DMS153 (cell line): ENCODE data around the gene LAMA2.

Source experiments
- DNase-seq: peaks from one replicate; lab custom pipeline; 2025; lab: John Stamatoyannopoulos, UW

The LAMA2 gene

DNA sequence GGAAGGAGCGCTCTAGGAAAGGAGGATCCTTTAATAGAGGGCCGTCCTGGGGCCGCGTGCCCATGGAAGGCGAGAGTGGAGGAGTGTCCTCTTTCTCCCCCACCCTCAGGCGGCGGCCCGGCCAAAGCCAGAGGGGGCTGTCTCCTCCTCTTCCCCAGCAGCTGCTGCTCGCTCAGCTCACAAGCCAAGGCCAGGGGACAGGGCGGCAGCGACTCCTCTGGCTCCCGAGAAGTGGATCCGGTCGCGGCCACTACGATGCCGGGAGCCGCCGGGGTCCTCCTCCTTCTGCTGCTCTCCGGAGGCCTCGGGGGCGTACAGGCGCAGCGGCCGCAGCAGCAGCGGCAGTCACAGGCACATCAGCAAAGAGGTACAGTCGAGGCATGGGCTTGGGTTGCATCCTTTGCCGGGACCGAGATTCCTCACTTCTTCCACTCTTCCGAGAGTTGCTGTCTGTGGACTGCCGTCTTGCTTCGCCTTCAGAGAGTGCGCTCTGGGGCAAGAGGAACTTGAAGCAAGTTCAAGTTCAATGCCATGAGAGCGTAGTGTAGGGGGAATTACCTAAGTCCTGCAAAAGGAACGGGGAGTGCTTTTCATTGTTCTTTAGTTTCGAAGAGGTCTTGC lies at the start of gene LAMA2:
Gene LAMA2, plus strand, starts transcription at position 148 of the 621 bp plus-strand sequence. Its CDS starts 108 bp downstream, at position 256.
- no peak for DNase-seq

DNA sequence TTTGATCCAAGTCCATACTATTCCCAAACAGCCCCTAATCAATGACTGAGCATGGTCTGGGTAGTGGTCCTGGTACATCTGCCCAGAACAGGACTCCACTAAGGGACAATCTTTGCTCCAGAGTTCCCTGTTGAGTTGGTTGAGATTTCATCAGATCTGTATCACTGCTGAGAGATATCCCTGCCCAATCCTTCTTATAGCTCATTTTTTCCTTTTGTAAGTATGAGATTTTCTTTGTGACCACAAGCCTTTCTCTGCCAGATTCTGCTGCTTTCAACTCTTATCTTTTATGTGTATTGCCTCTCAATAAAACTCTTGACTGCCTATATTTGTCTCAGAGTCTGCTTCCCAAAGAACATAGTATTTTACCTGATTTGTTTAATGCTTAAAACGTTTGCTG lies 46.2 kb upstream of the LAMA2 start:
- no peak for DNase-seq

- DNase-seq, result no peak
Observed at GRCh38 chr6:128841518-128841917, 41.4 kb upstream of the LAMA2 start.

- no peak for DNase-seq
Observed at GRCh38 chr6:128844598-128844997, 38.3 kb upstream of the LAMA2 start.

GRCh38 chr6:128847431-128848210 lies 35.3 kb upstream of the LAMA2 start:
- DNase-seq, result no peak

GRCh38 chr6:128848212-128848935 lies 34.6 kb upstream of the LAMA2 start:
- no peak for DNase-seq

DNA sequence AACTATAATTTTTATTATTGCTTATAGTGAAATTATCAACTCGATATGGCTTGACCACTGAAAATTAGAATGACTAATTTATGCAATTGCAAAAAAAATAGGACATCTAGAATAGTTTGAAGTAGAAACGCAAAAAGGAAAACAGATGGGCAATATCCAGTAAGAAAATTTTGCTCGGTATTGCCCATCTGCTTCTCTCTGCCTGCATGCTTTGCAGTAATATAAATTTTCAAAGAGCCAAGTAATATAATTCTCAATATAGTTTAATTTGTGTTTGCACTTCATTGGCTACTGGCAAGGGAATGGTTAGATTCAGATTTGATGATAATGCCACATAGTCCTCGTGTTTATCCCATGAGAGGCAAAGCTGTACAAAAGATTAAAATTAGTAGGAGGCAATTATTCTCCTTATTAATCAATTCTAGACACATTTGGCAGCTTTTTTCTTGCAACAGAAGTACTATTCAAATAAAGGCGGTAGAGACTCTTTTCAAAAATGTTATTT lies 27.3 kb upstream of the LAMA2 start:
- no peak for DNase-seq

DNA sequence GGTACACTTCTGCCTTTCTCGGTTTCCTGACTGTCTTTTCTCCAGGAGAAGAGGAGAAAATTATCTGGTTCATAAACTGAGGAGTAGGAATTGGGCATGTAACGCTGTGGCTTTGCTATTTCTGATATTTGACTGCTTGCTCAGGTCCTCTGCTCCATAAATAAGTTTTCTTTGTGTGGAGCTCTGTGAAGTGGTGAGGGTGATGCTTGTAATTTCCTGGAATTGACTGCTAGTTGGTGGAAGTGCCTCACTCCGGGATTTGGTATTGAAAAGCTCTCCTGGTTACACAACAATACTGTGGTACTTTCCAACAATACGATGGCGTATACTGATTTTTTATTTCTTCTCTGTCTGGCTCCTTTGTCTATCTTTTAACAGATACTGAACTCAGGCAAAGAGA lies 25.1 kb upstream of the LAMA2 start:
- no peak for DNase-seq

- no peak for DNase-seq
Observed at GRCh38 chr6:128860782-128861181, 22.2 kb upstream of the LAMA2 start.

- no peak for DNase-seq
Observed at GRCh38 chr6:128863983-128864382, 19.0 kb upstream of the LAMA2 start.

DNA sequence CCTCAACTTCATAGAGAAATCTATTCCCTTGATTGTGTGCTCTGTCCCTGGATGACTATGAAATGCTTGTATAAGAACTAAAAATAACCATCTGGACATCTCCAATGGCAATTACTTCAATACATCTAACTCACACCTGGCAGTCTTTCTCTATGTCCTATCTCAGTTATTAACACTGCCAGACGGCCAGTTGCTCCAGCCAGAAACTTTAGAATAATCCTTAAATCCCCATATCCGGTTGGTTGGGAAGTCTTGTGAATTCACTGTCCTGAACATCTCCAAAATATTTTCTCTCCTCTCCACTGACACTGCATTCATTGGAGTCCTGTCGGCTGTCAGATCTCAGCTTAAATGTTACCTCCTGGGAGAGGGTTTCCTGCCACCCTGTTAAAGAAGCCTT lies 12.2 kb upstream of the LAMA2 start:
- DNase-seq, result no peak

DNA sequence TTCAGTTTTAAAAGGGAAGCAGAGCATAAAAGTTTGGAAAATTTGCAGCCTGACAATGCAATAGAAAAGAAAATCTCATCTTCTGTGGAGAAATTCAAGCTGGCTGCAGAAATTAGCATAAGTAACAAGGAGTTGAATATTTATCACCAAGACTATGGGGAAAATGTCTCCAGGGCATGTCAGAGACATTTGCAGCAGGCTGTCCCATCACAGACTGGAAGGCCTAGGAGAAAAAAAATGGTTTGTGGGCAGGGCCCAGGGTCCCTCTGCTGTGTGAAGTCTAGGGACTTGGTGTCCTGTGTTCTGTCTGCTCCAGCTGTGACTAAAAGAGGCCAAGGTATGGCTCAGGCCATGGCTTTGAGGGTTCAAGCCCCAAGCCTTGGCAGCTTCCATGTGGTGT lies 8.1 kb upstream of the LAMA2 start:
- DNase-seq, result no peak

- DNase-seq, result no peak
Observed at GRCh38 chr6:128882560-128882959, 378 bp upstream of the LAMA2 start.

DNA sequence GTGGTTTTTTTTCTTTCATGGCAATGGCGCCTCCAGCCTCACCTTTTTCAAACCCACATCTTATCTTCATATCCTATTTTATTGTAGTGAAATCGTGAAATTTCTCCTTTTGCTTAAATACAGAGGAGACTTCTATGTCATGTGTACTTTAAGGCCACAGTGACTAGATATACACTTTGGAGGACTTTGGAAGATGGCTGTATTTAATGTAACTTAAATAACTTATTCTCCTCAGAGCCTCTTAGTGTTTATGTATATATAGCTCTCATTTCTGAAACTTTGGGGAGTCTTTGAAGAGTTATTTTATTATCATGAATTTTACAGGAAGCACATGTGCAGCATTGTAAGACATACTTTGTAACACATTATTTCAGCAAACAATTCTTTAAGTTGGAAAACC lies 968 bp downstream of the LAMA2 start:
- DNase-seq, result no peak

DNA sequence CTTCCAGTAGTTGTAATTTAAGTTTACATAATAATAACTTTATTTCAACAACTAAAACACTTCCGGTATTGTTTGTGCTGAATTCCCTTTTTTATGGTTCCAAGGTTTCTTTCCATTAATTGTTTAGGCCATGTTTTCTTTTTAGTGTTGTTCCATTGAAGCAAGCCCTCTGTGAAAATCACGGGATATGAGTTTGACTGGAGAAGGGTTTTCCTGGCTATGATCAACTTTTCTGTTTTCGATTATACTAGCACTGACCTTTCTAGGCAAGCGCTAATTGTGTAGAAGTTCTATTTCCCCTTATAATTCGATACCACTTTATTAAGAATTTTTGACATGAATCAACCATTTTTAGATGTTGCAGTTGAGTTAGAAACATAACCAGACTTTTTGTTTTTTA lies 2.4 kb downstream of the LAMA2 start:
- no peak for DNase-seq

DNA sequence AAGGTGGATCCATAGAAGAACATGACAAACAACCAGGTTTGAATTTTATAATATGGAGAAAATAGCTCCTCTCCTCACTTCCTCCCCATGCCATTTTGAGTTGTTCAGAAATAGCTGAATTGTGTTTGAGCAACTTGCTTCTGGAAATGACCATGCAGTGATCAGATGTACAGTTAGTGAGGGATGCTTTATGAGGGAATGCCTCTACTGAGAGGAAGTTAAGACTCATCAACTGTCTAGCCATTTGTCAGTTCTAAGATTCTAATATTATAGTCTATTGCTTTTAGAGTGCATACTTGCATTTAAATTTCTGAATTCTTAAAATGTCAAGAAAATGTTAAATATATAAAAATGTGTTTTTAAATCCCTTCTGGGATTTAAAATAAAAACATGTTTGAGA lies 3.8 kb downstream of the LAMA2 start:
- DNase-seq, result no peak

DNA sequence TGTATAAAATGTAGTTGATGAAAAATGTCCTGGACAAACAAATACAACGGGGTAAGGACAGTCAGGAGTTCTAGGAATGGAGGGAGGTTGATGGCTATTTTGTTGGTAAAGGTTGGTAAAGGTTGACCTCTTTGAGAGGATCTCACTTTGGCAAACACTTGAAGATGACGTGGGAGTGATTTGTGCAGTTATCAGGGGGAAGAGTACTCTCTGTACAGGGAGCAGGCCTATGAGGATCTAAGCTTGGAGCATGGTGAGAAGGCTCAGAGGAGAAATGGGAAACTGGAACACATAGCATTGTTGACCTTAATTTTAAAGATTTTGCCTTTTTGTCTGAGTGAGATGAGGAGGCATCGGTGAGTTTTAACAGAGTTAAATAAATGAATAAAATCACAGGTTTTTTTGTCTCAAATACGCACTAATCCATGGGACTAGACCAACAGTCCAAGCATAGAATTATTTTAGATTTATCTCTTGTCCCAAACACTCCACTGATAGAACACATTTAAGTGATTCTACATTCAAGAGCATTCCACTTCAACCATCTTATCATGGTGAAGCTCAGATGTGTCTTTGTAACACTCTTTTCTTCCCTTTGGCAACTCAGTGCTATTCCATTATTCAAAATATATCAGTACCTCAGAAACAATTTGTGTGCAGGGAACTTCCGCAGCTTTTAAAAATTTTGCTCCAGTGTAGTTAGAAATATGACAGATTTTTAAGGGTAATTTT lies 5.7 kb downstream of the LAMA2 start:
- no peak for DNase-seq

GRCh38 chr6:128889870-128890269 lies 6.9 kb downstream of the LAMA2 start:
- DNase-seq, result no peak

DNA sequence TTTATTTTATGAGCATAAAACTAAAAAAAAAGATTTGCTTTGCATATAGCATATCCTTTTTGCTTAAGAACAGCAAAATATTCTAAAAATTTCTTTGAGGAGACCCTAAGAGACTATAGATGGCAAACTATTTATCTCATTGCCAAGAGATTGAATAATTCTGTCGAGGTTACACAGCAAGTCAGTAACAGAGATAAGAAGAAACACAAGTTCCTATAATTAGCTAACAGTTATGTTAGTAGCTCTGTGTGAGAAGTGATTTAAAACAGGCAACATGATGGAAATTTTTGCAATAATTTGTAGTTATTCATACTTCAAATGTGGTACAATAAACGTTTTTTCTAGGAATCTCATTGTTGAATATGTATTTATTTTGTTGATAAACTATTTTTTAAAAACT lies 9.1 kb downstream of the LAMA2 start:
- no peak for DNase-seq

DNA sequence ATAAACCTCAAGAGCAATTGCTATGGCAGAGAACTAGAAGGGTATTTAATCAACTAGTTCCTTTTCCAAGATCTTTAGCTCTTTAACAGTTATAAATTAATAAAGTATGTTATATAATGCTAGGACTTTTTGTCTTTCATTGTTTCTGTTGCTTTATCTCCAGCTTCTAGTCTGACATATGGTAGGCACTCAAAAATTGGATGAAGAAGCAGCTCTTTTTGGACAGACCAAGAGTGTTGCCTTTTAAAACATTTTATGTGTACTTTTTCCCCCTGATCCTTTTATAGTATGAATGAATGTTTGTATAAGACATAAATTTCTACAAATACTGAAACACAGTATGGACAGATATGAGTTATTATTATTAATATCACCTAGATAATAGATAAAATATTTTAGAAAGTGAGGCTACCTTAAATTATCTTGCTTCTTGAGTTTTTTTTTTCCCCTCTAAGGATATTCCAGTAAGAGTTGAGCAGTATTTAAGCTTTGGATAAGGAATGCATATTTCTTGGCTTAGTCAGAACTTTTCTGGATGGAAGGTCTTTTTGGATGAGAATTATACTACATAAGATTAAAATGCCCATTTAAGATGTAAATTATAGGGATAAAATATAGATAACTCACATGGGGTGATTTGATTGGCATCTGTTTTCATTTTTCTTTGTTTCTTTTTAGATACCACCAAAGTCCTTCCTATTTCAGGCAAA lies 16.6 kb downstream of the LAMA2 start:
- DNase-seq, result no peak

DNA sequence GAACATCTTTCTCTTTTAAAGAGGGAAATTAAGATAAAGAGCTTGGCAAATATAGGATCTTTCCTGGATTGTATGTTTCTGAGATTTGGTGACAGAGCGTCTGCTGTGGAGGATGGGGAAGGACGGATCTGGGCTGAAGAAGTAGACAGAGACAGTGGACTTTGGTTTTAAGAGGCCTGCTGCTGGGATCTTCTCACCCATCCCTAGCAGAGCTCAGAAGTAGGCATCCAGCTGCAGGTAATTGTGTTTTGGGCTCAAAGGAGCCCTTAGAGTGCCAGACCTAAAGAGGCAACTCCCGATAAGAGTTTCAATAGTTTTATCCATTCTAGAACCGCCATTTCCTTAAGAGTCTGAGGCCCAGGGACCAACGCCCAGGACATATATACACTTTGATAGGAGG lies 20.8 kb downstream of the LAMA2 start:
- DNase-seq, result no peak

GRCh38 chr6:128914051-128914450 lies 31.1 kb downstream of the LAMA2 start:
- DNase-seq, result no peak
